ENCODE data around the gene DYRK4. TPM values are rescaled to one million over a fixed set of nuclear protein-coding genes. Genes with fewer than 3 reads are reported as not detected.

Gene DYRK4
- total and polyA plus RNA-seq, 2 of the 13 experiments (the other 11 are each of a cell fraction or from before 2014, with no cell fraction given) = 29.4 to 40.2 TPM

DNA sequence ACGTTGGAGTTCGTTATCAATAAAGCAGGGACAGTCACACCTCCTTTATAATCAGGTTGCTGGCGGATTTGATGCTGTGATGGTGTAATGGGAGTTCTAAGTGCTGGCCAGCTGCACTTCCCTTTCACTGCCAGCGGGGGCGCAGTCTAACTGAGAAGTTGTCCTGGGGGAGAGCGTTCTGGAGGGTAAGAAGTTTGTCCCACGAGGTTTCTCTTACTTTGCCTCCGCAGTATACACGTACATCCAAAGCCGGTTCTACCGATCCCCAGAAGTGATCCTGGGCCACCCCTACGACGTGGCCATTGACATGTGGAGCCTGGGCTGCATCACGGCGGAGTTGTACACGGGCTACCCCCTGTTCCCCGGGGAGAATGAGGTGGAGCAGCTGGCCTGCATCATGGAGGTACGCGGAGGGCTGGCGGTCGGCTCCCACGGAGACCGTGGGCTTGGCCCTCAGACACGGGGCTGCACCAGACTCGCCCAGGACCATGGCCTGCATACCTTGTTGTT lies 42.7 kb downstream of the DYRK4 start (continued):
- TF ChIP-seq NRL (CRISPR knock-in tag; IDR thresholded peaks at IDR 0.05; ENCODE audit: borderline replicate concordance) (peak; percentile 56; the same call in 1 of the 2 replicates), HDAC2 (CRISPR knock-in tag; IDR thresholded peaks at IDR 0.05) (no peak), GTF3A (CRISPR knock-in tag; conservative IDR thresholded peaks at IDR 0.05) (no peak), ZNF678 (CRISPR knock-in tag; IDR thresholded peaks at IDR 0.05) (no peak), RXRB (CRISPR knock-in tag; IDR thresholded peaks at IDR 0.05; ENCODE audit: borderline replicate concordance) (no peak), SMAD1 (CRISPR knock-in tag; IDR thresholded peaks at IDR 0.05; ENCODE audit: borderline replicate concordance, low read depth) (no peak), ZNF326 (CRISPR knock-in tag; IDR thresholded peaks at IDR 0.05; ENCODE audit: borderline replicate concordance) (no peak), ZFP1 (CRISPR knock-in tag; IDR thresholded peaks at IDR 0.05) (no peak), SATB2 (CRISPR knock-in tag; IDR thresholded peaks at IDR 0.05) (no peak), SNAPC2 (CRISPR knock-in tag; IDR thresholded peaks at IDR 0.05) (no peak), ZNF768 (CRISPR knock-in tag; IDR thresholded peaks at IDR 0.05) (peak; percentile 55; the same call in 1 of the 2 replicates), THYN1 (CRISPR knock-in tag; IDR thresholded peaks at IDR 0.05; ENCODE audit: borderline replicate concordance, low read depth) (no peak), TAF15 (IDR thresholded peaks at IDR 0.05; ENCODE audit: low read depth, low read length, poor library complexity, severe bottlenecking) (no peak), ZFP36L2 (CRISPR knock-in tag; IDR thresholded peaks at IDR 0.05) (no peak), U2AF1 (optimal IDR thresholded peaks at IDR 0.05; ENCODE audit: low read depth, low read length) (no peak), ZNF550 (CRISPR knock-in tag; IDR thresholded peaks at IDR 0.05; ENCODE audit: borderline replicate concordance) (no peak), ONECUT2 (CRISPR knock-in tag; IDR thresholded peaks at IDR 0.05) (no peak), ZNF562 (CRISPR knock-in tag; IDR thresholded peaks at IDR 0.05; ENCODE audit: borderline replicate concordance) (no peak), ATF1 (CRISPR knock-in tag; IDR thresholded peaks at IDR 0.05) (no peak), DNMT1 (CRISPR knock-in tag; IDR thresholded peaks at IDR 0.05) (no peak)
- TF ChIP-seq, protein P1, sequence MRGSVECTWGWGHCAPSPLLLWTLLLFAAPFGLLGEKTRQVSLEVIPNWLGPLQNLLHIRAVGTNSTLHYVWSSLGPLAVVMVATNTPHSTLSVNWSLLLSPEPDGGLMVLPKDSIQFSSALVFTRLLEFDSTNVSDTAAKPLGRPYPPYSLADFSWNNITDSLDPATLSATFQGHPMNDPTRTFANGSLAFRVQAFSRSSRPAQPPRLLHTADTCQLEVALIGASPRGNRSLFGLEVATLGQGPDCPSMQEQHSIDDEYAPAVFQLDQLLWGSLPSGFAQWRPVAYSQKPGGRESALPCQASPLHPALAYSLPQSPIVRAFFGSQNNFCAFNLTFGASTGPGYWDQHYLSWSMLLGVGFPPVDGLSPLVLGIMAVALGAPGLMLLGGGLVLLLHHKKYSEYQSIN (CRISPR knock-in tag; IDR thresholded peaks at IDR 0.05; ENCODE audit: borderline replicate concordance) = no peak
- TF ChIP-seq, protein P2, sequence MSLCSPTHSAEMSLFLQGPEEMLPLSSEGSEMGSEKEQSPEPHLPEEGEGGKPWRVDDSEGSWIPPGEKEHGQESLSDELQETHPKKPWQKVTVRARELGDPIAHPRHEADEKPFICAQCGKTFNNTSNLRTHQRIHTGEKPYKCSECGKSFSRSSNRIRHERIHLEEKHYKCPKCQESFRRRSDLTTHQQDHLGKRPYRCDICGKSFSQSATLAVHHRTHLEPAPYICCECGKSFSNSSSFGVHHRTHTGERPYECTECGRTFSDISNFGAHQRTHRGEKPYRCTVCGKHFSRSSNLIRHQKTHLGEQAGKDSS (CRISPR knock-in tag; IDR thresholded peaks at IDR 0.05; ENCODE audit: borderline replicate concordance, low read depth) = no peak; the same call in 1 of the 2 replicates
- TF ChIP-seq, protein P3, sequence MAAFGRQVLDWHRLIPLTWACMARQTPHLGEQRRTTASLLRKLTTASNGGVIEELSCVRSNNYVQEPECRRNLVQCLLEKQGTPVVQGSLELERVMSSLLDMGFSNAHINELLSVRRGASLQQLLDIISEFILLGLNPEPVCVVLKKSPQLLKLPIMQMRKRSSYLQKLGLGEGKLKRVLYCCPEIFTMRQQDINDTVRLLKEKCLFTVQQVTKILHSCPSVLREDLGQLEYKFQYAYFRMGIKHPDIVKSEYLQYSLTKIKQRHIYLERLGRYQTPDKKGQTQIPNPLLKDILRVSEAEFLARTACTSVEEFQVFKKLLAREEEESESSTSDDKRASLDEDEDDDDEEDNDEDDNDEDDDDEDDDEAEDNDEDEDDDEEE (CRISPR knock-in tag; IDR thresholded peaks at IDR 0.05) = no peak
- TF ChIP-seq, protein P4, sequence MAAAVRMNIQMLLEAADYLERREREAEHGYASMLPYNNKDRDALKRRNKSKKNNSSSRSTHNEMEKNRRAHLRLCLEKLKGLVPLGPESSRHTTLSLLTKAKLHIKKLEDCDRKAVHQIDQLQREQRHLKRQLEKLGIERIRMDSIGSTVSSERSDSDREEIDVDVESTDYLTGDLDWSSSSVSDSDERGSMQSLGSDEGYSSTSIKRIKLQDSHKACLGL (CRISPR knock-in tag; IDR thresholded peaks at IDR 0.05) = 0 out of 2 replicates have a peak, but pooled peaks have one; percentile 25
- TF ChIP-seq, protein P5, sequence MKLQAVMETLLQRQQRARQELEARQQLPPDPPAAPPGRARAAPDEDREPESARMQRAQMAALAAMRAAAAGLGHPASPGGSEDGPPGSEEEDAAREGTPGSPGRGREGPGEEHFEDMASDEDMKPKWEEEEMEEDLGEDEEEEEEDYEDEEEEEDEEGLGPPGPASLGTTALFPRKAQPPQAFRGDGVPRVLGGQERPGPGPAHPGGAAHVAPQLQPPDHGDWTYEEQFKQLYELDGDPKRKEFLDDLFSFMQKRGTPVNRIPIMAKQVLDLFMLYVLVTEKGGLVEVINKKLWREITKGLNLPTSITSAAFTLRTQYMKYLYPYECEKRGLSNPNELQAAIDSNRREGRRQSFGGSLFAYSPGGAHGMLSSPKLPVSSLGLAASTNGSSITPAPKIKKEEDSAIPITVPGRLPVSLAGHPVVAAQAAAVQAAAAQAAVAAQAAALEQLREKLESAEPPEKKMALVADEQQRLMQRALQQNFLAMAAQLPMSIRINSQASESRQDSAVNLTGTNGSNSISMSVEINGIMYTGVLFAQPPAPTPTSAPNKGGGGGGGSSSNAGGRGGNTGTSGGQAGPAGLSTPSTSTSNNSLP (IDR thresholded peaks at IDR 0.05; ENCODE audit: low read depth, low read length) = no peak
- TF ChIP-seq, protein P6, sequence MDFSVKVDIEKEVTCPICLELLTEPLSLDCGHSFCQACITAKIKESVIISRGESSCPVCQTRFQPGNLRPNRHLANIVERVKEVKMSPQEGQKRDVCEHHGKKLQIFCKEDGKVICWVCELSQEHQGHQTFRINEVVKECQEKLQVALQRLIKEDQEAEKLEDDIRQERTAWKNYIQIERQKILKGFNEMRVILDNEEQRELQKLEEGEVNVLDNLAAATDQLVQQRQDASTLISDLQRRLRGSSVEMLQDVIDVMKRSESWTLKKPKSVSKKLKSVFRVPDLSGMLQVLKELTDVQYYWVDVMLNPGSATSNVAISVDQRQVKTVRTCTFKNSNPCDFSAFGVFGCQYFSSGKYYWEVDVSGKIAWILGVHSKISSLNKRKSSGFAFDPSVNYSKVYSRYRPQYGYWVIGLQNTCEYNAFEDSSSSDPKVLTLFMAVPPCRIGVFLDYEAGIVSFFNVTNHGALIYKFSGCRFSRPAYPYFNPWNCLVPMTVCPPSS (IDR thresholded peaks at IDR 0.05) = no peak
